HS-27A (cell line): ENCODE measurements around the gene HAUS5.
"Not testable (repeated sequence)": the region's sequence is repeated elsewhere in the genome, so short reads cannot be mapped to it uniquely, and the experiment has no call there.

Experiments used
- DNase-seq: peaks from one replicate; pipeline ENCODE4 v3.0.0-alpha.2; 2012; ENCODE audit warnings: low read depth, missing footprints

Gene HAUS5

DNA sequence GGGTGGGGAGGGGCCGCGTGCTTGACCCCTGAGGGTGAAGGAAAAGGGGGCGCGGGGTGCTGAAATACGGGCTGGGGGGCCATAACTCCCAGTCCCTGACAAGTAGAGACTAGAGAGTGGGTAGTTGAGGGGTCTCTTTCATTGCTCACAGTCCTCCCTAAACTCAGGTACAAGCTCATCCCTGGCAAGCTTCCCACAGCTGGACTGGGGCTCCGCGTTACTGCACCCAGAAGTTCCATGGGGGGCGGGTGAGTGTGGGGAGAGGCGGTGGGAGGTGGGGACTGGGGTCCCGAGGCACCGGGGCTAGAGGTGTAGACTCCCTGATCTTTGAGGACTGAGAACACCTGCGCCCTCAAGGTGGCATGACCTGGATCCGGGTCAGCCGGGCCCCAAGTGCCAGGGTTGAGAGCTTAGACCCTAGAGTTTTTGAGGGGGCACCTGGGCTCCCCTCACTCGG lies 30.3 kb downstream of the HAUS5 start:
- no peak for DNase-seq

DNA sequence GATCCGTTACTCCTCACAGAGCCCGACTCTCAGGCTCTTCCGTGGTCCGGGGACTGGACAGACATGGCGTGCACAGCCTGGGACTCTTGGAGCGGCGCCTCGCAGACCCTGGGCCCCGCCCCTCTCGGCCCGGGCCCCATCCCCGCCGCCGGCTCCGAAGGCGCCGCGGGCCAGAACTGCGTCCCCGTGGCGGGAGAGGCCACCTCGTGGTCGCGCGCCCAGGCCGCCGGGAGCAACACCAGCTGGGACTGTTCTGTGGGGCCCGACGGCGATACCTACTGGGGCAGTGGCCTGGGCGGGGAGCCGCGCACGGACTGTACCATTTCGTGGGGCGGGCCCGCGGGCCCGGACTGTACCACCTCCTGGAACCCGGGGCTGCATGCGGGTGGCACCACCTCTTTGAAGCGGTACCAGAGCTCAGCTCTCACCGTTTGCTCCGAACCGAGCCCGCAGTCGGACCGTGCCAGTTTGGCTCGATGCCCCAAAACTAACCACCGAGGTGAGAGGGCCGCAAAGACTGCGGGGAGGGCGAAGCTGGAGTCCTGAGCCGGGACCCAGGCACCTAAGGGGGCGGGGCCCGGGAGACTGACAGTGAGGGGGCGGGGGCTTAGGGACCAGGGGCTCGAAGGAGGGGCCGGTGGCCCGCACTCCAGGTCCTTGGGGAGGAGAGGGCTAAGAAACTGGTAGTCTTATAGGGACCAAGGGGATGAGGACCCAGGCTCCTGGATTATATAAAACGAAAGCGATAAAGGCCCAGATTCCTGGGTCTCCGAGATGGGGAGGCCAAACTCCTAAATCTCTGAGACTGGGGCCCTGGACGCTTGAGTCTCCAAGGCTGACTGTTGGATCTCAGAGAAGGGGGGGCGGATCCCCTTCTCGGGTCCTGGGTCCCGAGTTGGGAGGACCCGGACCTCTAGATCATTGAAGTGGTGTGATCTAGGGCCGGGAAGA lies 31.0 kb downstream of the HAUS5 start:
- DNase-seq = peak; percentile 90

DNA sequence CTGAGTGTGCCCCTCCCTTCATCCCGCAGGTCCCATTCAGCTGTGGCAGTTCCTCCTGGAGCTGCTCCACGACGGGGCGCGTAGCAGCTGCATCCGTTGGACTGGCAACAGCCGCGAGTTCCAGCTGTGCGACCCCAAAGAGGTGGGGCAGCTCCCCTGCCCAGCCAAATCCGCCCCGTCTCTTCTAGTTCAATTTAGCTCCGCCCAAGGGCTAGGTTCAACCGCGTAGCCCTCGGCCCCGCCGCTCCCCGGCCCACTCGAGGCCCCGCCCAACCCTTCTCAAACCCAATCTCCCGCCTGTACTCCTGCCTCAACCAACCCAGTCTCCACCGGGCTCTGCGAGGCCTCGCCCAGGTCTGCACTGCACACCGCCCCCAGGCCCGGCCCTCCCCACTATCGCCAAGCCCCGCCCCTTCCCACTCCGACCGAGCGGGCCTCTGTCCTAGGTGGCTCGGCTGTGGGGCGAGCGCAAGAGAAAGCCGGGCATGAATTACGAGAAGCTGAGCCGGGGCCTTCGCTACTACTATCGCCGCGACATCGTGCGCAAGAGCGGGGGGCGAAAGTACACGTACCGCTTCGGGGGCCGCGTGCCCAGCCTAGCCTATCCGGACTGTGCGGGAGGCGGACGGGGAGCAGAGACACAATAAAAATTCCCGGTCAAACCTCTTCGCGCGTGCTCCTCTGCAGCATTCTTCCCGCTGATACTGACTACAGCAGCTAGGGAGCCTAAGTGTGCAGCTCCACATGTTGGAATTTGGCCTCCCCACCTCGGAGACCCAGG lies 31.9 kb downstream of the HAUS5 start:
- DNase-seq = peak; percentile 70

DNA sequence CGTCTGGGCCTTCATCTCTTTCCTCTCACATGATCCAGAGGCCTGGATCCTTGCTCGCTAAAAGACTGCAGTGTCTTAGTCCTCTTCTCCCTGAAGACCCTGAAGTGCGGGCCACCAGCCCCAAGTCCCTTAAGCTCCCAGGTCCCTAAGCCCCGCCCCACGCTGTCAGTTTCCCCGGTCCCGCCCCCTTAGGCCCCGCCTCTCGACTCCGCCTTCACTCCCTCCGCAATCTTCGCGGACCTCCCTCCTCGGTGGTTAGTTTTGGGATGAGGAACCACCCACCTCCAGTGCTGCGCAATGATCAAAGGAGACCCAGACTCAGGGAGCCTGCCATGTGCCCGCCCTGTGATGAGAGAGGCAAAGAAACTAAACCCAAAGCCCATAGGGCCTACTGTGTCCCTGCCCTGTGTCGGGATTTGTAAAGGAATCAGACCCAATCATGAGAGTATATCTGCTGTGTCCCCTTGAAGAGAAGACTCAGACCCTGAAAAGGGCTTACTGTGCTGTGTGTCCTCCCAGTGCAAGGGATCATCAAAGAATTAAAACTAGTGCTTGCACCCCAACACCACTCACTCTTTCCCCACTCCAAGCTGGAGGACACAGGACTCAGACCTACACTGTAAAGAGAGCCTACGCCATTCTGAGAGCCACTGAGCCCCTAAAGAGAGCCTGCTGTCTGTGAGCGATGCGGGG lies 32.6 kb downstream of the HAUS5 start:
- no peak for DNase-seq

DNA sequence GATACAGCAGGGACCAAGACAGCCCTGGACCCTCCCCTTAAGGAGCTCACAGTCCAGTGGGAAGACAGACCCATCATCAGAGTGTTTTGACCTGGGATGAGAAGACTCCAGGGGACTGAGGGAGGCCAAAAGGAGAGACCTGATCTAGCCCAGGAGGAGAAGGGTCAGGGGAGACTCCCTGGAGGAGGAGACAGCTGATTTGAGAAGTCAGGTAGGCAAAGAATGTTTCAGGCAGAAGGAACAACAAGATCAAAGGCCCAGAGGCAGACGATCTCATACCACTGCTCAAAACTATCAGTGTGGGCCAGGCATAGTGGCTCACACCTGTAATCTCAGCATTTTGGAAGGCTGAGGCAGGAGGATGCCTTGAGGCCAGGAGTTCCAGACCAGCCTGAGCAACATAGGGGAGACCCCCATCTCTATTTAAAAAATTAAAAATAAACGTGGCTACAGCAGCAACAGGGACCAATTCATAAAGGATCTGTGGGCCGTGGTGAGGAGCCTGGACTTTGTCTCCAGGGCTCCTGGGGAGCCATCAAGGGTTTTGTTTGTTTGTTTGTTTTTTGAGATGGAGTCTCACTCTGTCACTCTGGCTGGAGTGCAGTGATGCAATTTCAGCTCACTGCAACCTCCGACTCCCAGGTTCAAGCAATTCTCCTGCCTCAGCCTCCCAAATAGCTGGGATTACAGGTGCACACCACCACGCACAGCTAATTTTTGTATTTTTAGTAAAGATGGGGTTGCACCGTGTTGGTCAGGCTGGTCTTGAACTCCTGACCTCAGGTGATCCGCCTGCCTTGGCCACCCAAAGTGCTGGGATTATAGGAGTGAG lies 33.4 kb downstream of the HAUS5 start:
- no peak for DNase-seq

DNA sequence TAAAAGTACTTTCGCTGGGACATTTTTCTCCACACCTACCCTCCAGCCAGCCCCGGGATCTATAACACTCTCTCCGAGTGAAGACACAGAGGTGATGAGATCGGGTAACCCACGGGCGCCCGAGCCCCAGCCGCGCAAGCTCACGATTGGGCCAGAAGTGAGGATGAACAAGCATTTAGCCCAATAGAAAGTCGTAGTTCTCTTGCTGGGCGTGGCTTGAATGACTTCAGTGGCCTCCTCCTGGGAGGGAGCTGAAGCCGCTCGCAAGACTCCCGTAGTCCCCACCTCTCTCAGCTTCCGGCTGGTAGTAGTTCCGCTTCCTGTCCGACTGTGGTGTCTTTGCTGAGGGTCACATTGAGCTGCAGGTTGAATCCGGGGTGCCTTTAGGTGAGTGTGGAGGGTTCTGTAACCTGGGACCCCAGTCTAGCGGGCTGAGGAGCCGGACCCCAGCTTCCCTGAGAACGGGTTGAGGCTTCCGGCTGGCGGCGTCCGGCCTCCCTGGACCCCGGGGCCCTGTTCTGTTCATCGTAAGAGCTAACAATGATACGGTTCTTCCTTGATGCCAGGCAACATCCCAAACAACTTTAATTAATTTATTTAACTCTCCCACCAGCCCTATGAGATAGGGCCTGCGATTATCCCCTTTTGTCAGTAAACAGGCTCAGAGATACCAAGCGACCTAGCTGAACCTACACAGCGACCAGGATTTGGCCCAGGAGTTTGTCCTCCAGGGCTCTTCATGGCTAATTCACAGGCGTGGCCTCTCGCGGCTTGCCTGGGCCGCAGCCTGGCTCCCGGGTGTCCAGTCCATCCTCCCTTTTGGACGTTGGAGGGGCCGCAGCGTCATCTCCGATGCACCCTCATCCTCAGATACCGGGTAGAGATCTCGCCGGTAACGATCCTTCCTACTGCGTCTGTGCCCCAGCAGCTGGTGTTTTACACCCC lies 35.8 kb downstream of the HAUS5 start, which contains the start of gene COX6B1:
COX6B1 (plus strand) TSS at position 307 of the 945 bp plus-strand sequence. CDS start 2,921 bp downstream, outside the sequence.
- DNase-seq = peak; percentile 99

DNA sequence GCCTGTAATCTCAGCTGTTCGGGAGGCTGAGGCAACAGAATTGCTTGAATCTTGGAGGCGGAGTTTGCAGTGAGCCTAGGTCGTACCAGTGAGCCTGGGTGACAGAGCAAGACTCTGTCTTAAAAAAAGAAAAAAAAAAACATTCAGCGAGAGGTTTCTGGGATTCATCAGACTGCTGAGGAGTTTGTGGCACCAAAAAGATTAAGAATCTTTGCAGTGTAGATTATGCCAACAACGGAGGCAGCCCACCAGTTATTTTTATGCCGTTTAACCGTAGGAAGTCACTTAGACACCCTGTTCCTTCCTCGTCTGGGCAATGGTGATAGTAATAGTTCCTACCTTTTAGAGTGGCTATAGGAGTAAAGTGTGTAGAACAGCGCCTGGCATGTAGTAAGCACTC lies 38.0 kb downstream of the HAUS5 start:
- DNase-seq = no peak

DNA sequence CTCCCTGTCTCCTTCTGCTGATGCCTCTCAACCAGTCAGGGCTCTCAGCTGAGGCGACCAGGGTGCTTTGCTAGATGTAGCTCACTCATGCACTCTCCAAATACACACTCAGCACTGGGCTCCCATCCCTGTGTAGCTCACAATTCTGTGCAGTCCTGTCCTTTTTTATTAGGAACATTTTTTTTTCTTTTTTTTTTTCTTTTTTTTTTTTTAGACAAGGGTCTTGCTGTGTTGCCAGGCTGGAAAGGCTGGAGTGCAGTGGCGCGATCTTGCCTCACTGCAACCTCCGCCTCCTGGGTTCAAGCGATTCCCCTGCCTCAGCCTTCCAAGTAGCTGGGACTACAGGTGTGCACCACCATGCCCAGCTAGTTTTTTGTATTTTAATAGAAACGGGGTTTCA lies 42.3 kb downstream of the HAUS5 start:
- DNase-seq = not testable (repeated sequence)

DNA sequence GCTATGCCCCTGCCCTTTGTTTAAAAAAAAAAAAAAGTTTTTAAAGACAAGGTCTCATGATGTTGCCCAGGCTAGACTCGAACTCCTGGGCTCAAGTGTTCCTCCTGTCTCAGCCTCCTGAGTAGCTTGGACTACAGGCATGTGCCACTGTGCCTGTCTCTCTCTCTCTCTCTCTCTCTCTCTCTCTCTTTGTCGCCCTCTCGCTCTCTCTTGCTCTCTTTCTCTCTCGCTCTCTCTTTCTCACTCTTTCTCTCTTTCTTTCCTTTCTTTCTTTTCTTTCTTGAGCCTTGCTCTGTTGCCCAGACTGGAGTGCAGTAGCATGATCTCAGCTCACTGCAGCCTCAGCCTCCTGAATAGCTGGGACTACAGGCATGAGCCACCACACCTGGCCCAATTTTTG lies 43.1 kb downstream of the HAUS5 start:
- no peak for DNase-seq

DNA sequence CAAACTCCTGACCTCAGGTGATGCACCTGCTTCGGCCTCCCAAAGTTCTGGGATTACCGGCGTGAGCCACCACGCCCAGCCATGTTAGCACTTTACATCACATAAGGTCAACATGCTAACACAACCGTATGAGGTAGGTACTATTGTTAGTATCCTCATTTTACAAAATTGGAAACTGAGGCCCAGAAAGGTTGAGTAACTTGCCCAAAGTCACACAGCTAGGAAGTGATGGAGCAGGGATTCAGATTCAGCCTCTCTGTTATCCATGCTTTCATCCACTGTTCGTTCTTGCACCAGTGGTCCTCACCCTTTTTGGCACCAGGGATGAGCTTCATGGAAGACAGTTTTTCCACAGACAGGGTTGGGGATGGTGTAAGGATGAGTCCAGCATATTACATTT lies 44.2 kb downstream of the HAUS5 start:
- DNase-seq = no peak

DNA sequence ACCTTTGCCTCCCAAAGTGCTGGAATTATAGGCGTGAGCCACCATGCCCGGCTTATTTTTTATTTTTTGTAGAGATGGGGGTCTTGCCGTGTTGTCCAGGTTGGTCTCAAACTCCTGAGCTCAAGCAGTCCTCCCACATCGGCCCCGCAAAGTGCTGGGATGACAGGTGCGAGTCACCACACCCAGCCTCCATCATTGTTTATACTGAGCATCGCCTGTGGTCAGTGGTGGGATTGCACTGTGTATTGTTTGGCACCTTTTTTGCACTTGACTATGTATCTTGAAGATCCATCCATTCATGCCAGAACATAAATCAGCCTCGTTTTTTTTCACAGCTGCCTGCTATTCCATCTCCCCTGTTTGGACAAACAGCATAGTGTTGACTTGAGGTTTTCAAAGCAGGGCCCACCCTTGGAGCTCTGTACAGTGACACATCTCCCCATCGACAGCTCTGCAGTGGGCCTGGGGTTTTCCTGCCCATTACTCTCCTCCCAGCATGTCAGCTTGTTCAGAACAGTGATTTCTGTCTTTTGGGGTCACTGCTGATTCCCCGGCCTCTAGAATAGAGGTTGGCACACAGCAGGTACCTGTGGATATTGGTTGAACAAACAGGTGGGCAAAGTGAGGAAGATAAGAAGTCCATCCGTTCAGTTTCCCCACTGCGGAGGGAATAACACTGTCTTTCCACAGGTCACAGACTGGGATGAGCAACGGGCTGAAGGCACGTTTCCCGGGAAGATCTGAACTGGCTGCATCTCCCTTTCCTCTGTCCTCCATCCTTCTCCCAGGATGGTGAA lies 45.6 kb downstream of the HAUS5 start:
- no peak for DNase-seq

DNA sequence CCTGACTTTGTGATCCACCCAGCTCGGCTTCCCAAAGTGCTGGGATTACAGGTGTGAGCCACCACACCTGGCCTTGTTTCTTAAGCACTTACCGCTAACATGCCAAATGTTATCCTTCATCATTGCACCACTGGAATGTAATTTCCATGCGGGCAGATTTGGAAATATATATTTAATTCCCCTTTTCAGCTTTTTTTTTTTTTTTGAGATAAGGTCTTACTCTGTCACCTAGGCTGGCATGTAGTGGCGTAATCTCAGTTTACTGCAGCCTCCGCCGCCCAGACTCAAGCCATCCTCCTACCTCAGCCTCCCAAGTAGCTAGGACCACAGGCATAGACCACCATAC lies 49.4 kb downstream of the HAUS5 start:
- DNase-seq = no peak

DNA sequence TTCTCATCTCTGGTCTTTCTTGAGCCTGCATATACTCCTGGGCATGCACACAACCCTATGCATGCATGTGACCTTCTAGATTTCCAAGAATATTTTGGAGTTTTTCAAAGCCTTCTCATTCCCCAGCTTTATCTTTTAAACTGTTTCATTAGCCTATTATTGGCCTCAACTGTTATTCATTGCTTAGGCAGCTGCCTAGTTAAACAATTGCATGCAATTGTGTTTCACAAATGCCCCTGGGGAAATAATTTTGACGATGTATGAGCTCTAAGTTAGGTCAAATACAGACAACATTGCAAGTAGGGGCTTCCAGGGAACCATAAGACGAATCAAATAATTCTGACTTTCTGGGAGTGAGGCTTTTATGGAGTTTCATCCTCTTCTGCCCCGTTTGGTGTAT lies 51.4 kb downstream of the HAUS5 start:
- no peak for DNase-seq

DNA sequence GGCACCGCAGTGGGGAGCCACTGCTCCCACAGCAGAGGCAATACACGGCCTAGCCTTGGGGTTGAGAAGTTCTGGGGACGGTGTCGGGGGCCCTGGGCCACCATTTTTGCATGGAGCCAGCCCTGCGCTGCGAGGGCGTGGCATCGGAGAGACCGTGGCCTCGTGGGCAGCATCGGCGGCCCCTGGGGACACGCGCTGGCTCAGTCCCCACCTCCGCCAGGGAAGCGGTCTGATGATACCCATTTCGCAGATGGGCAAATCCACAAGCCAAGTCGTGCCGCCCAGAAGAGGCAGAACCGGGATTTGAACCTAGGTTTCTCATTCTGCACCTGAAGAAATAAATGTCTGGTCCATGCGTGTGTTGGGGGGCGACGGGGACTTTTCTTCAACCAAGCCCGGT lies 52.6 kb downstream of the HAUS5 start:
- DNase-seq = no peak

DNA sequence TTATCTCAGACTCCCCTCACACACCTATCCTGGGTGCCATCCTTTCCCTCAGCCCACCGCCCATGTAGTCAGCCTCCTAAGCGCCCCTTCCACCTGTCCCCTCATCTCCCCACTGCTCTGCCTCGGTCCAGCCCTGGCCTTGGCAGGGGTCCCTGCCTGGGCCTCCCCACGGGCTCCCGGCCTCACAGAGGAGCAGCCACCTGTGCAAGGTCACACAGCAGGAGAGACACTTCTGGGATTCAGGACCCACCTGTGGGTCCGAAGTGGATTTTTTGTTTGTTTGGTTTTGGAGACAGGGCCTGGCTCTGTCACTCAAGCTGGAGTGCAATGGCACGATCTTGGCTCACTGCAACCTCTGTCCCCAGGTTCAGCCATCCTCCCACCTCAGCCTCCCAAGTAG lies 53.1 kb downstream of the HAUS5 start:
- DNase-seq = no peak

DNA sequence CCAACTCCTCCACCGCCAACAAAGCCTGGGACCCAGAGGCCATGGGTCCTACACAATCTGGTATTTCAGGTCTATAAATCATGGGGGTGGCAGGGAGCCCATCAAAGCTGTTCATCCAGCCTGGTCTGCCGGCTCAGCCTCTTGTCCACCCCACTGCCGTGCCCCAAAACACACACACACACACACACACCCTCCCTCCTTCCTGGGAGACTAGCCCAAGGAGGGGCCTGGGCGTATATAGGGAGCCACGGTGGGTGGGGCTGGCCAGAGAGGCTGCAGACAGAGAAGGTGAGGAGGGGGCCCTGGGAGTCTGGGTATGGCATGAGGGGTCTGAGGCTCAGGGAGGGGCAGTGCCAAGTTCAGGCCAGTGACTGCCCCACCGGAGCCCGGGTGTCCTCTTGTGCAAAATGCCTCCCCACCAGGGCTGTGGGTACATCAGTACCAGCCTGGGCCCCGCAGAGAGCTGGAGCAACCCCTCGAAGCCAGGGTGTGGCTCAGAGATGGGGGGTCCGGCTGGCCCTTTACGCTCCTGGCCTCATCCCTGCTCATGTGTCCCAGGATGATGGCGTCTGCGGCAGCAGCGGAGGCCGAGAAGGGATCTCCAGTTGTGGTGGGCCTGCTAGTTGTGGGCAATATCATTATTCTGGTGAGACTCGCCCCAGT lies 53.8 kb downstream of the HAUS5 start, which contains the start of gene UPK1A:
UPK1A (plus strand) TSS at position 267 of the 663 bp plus-strand sequence; CDS start at position 563, 296 bp downstream.
- DNase-seq = no peak

DNA sequence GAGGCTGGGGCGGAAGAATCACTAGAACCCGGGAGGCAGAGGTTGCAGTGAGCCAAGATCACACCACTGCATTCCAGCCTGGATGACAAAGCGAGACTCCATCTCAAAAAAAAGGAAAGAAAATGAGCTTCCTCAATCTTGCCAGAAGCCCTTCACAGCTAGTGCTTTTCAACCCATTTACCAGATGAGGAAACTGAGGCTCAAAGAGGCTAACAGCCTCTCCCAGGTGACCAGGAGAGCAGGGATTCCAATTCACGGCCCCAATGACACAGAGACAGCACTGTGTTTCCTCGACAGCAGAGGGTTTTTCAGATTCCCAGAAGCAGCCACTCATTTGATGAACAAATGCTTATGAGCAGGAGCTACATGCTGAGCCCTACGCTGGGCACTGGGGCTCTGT lies 57.0 kb downstream of the HAUS5 start:
- no peak for DNase-seq

DNA sequence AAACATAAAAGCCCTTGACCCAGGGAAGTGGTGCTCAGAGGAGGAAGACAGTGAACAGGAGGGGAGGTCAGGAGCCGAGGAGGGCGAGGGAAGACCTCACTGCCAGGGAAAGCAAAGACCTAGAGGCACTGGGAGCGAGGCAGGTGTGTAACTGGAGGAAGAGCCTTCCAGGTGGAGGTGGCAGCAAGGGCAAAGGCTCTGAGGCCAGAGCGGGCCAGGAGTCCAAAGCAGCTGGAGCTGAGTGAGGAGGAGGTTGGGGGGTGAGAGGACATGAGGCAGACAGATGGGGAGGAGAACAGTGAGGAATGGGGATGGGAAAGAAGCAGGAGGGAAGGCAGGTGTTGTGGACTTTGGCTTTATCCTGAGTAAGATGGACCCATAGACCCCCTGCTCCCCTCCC lies 57.4 kb downstream of the HAUS5 start:
- DNase-seq = no peak

DNA sequence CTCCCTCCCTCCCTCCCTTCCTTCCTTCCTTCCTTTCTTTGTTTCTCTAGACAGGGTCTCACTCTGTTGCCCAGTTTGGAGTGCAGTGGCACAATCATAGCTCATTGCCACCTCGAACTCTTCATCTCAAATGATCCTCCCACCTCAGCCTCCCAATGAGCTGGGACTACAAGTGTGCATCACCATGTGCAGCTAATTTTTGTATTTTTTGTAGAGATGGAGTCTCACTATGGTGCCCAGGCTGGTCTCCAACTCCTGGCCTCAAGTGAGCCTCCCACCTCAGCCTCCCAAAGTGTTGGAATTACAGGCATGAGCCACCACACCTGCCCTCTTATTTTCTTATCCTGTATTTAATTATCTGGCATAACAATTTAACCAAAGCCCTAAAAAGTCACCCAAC lies 58.2 kb downstream of the HAUS5 start:
- no peak for DNase-seq
